HepG2 (cell line): ENCODE measurements around the gene IRF2BPL. TPM values are rescaled to one million over a fixed set of nuclear protein-coding genes. Genes with fewer than 3 reads are reported as not detected.
A peak's percentile ranks its signal among the peaks of the same experiment; 100 is the strongest.

Source experiments
- CBX1 ChIP-seq: IDR thresholded peaks from one replicate; pipeline ENCODE4 v1.6.1; 2016; ENCODE audit warnings: antibody characterized with exemption, low read depth
- DNMT1 ChIP-seq: sonication (generic); formaldehyde crosslinking; IDR thresholded peaks from 2 replicates; pipeline ENCODE4 v1.5.1; 2020; ENCODE audit warnings: mild to moderate bottlenecking, missing genetic modification reagents
- FOXC1 ChIP-seq: sonication (generic); formaldehyde crosslinking; IDR thresholded peaks from 2 replicates; pipeline ENCODE4 v1.8.0; 2022; ENCODE audit warnings: mild to moderate bottlenecking, missing genetic modification reagents, borderline replicate concordance
- GATAD1 ChIP-seq: IDR thresholded peaks from 2 replicates; pipeline ENCODE4 v1.6.1; 2016; ENCODE audit warnings: missing genetic modification reagents, missing compliant biosample characterization
- HCFC1 ChIP-seq: fragments of 150-350 bp; IDR thresholded peaks from 2 replicates; pipeline ENCODE4 v1.6.1; 2014; ENCODE audit warnings: low read depth, low read length
- HOXA7 ChIP-seq: sonication (generic); formaldehyde crosslinking; IDR thresholded peaks from 2 replicates; pipeline ENCODE4 v1.8.1; 2022; ENCODE audit warnings: mild to moderate bottlenecking, missing genetic modification reagents, moderate library complexity
- NFKBIZ ChIP-seq: IDR thresholded peaks from 2 replicates; pipeline ENCODE4 v1.6.1; 2018; ENCODE audit warnings: missing genetic modification reagents, missing compliant biosample characterization
- PRMT3 ChIP-seq: sonication (generic); formaldehyde crosslinking; IDR thresholded peaks from 2 replicates; pipeline ENCODE4 v1.8.1; 2022; ENCODE audit warnings: low read depth, mild to moderate bottlenecking, moderate library complexity, missing genetic modification reagents, borderline replicate concordance
- RXRB ChIP-seq: IDR thresholded peaks from 2 replicates; pipeline ENCODE4 v1.6.1; 2016; ENCODE audit warnings: borderline replicate concordance, missing genetic modification reagents, missing compliant biosample characterization
- SNAI1 ChIP-seq: sonication (generic); formaldehyde crosslinking; IDR thresholded peaks from 2 replicates; pipeline ENCODE4 v1.5.0; 2020; ENCODE audit warnings: mild to moderate bottlenecking, missing genetic modification reagents, borderline replicate concordance
- SRSF9 ChIP-seq: fragments of 200-400 bp; formaldehyde crosslinking; IDR thresholded peaks from 2 replicates; pipeline ENCODE4 v1.6.1; 2018; ENCODE audit warnings: borderline replicate concordance, mild to moderate bottlenecking, low read depth, low read length; ENCODE audit not compliant: insufficient read depth, poor library complexity, severe bottlenecking
- SRY ChIP-seq: sonication (generic); formaldehyde crosslinking; IDR thresholded peaks from 2 replicates; pipeline ENCODE4 v1.8.0; 2022; ENCODE audit warnings: mild to moderate bottlenecking, missing genetic modification reagents
- SSRP1 ChIP-seq: IDR thresholded peaks from 2 replicates; pipeline ENCODE4 v1.6.1; 2016; ENCODE audit warnings: control low read depth
- ZNF552 ChIP-seq: sonication (generic); formaldehyde crosslinking; IDR thresholded peaks from 2 replicates; pipeline ENCODE4 v1.9.0; 2022; ENCODE audit warnings: missing genetic modification reagents, mild to moderate bottlenecking, borderline replicate concordance
- ZNF562 ChIP-seq: sonication (generic); formaldehyde crosslinking; IDR thresholded peaks from 2 replicates; pipeline ENCODE4 v1.8.0; 2022; ENCODE audit warnings: missing genetic modification reagents, borderline replicate concordance
- ZNF737 ChIP-seq: sonication (generic); formaldehyde crosslinking; IDR thresholded peaks from 2 replicates; pipeline ENCODE4 v1.5.0; 2020; ENCODE audit warnings: missing genetic modification reagents, mild to moderate bottlenecking, borderline replicate concordance
- ZNF749 ChIP-seq: sonication (generic); formaldehyde crosslinking; IDR thresholded peaks from 2 replicates; pipeline ENCODE4 v1.8.0; 2022; ENCODE audit warnings: mild to moderate bottlenecking, missing genetic modification reagents, moderate library complexity, borderline replicate concordance
- ZNF761 ChIP-seq: sonication (generic); formaldehyde crosslinking; conservative IDR thresholded peaks from 2 replicates; pipeline ENCODE4 v1.4.0; 2020; ENCODE audit warnings: mild to moderate bottlenecking, missing genetic modification reagents
- ZNF776 ChIP-seq: sonication (generic); formaldehyde crosslinking; IDR thresholded peaks from 2 replicates; pipeline ENCODE4 v1.4.0; 2020; ENCODE audit warnings: mild to moderate bottlenecking, missing genetic modification reagents
- polyA plus RNA-seq, 8 experiments: library from polyadenylated mRNA; depleted of rRNA in 3 of 8; stranded (reverse) in 7 of 8; unstranded in 1 of 8; fragments of >200 nt; fragmentation: Illumina TruSeq in 4 of 8; extraction: Trizol in 4 of 8; gene quantifications; 2 replicates each; pipeline versions ENCODE4 v1.2.1 to v1.2.3, GENCODE V29; 2011 to 2016; ENCODE audit warnings: low read depth in 4 of 8, missing spikeins in 1 of 8, mixed read lengths in 1 of 8; ENCODE audit not compliant: insufficient read depth in 1 of 8
- total RNA-seq, 5 experiments: library from RNA; depleted of rRNA; stranded (reverse); fragments of >200 nt; fragmentation: Illumina TruSeq; extraction: Trizol; gene quantifications; 2 replicates each; pipeline ENCODE4 v1.2.3, GENCODE V29; 2016; ENCODE audit warnings: low read depth in 1 of 5
- TF ChIP-seq, protein P1 (sequence below): sonication (generic); formaldehyde crosslinking; IDR thresholded peaks from 2 replicates; pipeline ENCODE4 v1.9.0; 2021; ENCODE audit warnings: missing genetic modification reagents, mild to moderate bottlenecking, borderline replicate concordance
- TF ChIP-seq, protein P2 (sequence below), 2 experiments: sonication (generic) in 1 of 2; formaldehyde crosslinking in 1 of 2; IDR thresholded peaks; 2 replicates each; pipeline versions ENCODE4 v1.4.0 to v1.6.1; 2018 to 2020; ENCODE audit warnings: missing genetic modification reagents in 2 of 2, borderline replicate concordance in 1 of 2, low read depth in 1 of 2, mild to moderate bottlenecking in 1 of 2, missing biosample characterization in 1 of 2
- TF ChIP-seq, protein P3 (sequence below): sonication (generic); formaldehyde crosslinking; IDR thresholded peaks from 2 replicates; pipeline ENCODE4 v1.9.0; 2022; ENCODE audit warnings: missing genetic modification reagents, mild to moderate bottlenecking, borderline replicate concordance
- TF ChIP-seq, protein P4 (sequence below), 2 experiments: sonication (generic) in 1 of 2; formaldehyde crosslinking in 1 of 2; IDR thresholded peaks; 2 replicates each; pipeline versions ENCODE4 v1.5.1 to v1.6.1; 2011 to 2020; ENCODE audit warnings: borderline replicate concordance in 1 of 2, low read depth in 1 of 2, low read length in 1 of 2, mild to moderate bottlenecking in 1 of 2, missing genetic modification reagents in 1 of 2, moderate library complexity in 1 of 2

IRF2BPL gene
- total and polyA plus RNA-seq, 2 of the 13 experiments (the other 11 are each of a cell fraction or from before 2014, with no cell fraction given), result 6.6 to 8.4 TPM

DNA sequence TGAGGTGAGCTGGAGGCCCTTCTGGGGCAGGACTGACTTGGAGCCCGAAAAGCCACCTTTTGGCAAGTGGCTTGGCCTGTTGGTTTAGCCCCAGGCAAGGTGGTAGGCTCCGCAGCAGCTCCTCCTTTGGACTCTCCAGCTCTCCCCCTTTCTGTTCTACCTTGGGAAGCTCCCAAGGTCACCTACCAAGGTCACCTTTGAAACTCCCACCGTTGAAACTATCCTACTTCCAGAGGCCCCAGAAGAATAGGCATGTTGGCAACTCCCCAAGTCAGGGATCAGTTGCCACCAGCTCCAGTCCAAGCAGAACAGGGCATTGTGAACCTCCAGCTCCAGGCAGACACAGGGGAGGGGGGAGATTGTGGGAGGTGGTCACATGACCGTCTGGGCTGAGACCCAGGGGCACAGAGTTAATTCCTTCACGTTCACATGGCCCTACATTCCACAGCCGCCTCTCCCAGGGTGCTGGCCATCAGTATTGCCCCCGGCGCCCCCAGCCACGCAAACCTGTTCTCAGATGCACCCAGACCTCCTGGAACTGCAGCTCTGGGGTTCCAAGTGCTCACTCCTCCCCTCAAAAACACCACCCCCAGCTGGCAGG, 14.4 kb downstream of the IRF2BPL start (continued):
- TF ChIP-seq, protein P1, sequence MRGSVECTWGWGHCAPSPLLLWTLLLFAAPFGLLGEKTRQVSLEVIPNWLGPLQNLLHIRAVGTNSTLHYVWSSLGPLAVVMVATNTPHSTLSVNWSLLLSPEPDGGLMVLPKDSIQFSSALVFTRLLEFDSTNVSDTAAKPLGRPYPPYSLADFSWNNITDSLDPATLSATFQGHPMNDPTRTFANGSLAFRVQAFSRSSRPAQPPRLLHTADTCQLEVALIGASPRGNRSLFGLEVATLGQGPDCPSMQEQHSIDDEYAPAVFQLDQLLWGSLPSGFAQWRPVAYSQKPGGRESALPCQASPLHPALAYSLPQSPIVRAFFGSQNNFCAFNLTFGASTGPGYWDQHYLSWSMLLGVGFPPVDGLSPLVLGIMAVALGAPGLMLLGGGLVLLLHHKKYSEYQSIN (CRISPR knock-in tag), result no peak
- no peak for TF ChIP-seq ZNF562 (CRISPR knock-in tag)
- TF ChIP-seq ZNF761 (CRISPR knock-in tag), result no peak
- no peak for TF ChIP-seq ZNF552
- TF ChIP-seq ZNF737 (CRISPR knock-in tag), result no peak
- no peak for TF ChIP-seq HCFC1
- no peak for TF ChIP-seq SNAI1 (CRISPR knock-in tag)
- TF ChIP-seq, protein P2, sequence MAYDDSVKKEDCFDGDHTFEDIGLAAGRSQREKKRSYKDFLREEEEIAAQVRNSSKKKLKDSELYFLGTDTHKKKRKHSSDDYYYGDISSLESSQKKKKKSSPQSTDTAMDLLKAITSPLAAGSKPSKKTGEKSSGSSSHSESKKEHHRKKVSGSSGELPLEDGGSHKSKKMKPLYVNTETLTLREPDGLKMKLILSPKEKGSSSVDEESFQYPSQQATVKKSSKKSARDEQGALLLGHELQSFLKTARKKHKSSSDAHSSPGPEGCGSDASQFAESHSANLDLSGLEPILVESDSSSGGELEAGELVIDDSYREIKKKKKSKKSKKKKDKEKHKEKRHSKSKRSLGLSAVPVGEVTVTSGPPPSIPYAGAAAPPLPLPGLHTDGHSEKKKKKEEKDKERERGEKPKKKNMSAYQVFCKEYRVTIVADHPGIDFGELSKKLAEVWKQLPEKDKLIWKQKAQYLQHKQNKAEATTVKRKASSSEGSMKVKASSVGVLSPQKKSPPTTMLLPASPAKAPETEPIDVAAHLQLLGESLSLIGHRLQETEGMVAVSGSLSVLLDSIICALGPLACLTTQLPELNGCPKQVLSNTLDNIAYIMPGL (CRISPR knock-in tag; IDR thresholded peaks at IDR 0.05; ENCODE audit: borderline replicate concordance in 1 of 2, low read depth in 1 of 2), result no peak
- no peak for TF ChIP-seq ZNF749 (CRISPR knock-in tag)
- TF ChIP-seq, protein P3, sequence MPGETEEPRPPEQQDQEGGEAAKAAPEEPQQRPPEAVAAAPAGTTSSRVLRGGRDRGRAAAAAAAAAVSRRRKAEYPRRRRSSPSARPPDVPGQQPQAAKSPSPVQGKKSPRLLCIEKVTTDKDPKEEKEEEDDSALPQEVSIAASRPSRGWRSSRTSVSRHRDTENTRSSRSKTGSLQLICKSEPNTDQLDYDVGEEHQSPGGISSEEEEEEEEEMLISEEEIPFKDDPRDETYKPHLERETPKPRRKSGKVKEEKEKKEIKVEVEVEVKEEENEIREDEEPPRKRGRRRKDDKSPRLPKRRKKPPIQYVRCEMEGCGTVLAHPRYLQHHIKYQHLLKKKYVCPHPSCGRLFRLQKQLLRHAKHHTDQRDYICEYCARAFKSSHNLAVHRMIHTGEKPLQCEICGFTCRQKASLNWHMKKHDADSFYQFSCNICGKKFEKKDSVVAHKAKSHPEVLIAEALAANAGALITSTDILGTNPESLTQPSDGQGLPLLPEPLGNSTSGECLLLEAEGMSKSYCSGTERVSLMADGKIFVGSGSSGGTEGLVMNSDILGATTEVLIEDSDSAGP (CRISPR knock-in tag), result no peak
- TF ChIP-seq HOXA7, result no peak
- no peak for TF ChIP-seq ZNF776 (CRISPR knock-in tag)
- no peak for TF ChIP-seq PRMT3 (CRISPR knock-in tag)
- TF ChIP-seq RXRB (CRISPR knock-in tag), result 0 out of 2 replicates have a peak, but pooled peaks have one; percentile 15
- TF ChIP-seq FOXC1 (CRISPR knock-in tag), result no peak
- TF ChIP-seq SRSF9, result no peak
- no peak for TF ChIP-seq GATAD1 (CRISPR knock-in tag)
- TF ChIP-seq CBX1, result no peak
- no peak for TF ChIP-seq NFKBIZ (CRISPR knock-in tag)
- no peak for TF ChIP-seq SSRP1 (CRISPR knock-in tag)
- TF ChIP-seq, protein P4, sequence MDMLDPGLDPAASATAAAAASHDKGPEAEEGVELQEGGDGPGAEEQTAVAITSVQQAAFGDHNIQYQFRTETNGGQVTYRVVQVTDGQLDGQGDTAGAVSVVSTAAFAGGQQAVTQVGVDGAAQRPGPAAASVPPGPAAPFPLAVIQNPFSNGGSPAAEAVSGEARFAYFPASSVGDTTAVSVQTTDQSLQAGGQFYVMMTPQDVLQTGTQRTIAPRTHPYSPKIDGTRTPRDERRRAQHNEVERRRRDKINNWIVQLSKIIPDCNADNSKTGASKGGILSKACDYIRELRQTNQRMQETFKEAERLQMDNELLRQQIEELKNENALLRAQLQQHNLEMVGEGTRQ (IDR thresholded peaks at IDR 0.05; ENCODE audit: low read depth, low read length), result peak; percentile 68
- TF ChIP-seq, protein P4 (CRISPR knock-in tag; IDR thresholded peaks at IDR 0.05; ENCODE audit: borderline replicate concordance), result peak; percentile 81; the same call in 1 of the 2 replicates
- TF ChIP-seq DNMT1 (CRISPR knock-in tag), result no peak
- no peak for TF ChIP-seq SRY (CRISPR knock-in tag)
